HPDE6-E6E7 (cell line): ENCODE data around the gene DHCR7.

Experiments
- DNase-seq: peaks from one replicate; pipeline ENCODE4 v3.0.0; 2011; ENCODE audit warnings: missing footprints; ENCODE audit errors: extremely low spot score

DHCR7 gene

DNA sequence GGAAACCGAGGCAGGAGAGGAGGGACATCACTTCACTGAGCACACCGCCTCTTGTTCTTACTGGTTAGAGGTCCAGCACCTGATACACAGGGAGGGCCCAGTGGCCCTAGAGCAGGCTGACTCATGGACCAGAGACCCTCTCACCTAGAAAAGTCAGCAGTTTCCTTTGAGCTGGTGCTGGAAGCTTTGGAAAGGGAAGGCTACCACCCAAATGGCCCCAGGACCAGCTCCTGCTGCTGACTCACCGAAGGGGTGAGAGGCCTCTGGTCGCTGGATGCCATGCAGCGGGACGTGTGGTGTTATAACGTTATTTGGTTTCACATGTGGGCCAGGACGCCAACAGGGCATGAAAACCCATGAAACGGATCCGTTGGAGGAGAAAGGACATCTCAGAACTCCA, 8.6 kb upstream of the DHCR7 start:
- no peak for DNase-seq

DNA sequence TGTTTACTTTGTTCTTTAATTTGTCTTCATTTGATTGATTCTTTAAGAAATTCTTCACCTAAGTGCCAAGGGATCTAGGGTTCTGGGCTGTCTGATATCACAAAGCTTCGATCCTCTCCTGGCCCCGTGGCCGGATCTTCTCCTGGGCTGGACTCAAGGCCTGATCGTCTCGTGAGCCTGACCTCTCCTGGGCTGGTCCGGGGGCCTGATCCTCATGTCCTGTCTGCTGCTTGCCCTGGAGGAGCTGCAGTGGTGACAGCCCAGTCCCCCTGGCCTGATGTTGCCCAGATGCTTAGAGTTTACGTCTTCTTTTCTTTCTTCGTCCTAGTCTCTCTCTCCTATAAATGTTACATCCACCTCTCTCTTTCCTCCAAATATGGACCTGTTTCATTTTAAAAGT, 8.1 kb upstream of the DHCR7 start:
- DNase-seq: no peak

DNA sequence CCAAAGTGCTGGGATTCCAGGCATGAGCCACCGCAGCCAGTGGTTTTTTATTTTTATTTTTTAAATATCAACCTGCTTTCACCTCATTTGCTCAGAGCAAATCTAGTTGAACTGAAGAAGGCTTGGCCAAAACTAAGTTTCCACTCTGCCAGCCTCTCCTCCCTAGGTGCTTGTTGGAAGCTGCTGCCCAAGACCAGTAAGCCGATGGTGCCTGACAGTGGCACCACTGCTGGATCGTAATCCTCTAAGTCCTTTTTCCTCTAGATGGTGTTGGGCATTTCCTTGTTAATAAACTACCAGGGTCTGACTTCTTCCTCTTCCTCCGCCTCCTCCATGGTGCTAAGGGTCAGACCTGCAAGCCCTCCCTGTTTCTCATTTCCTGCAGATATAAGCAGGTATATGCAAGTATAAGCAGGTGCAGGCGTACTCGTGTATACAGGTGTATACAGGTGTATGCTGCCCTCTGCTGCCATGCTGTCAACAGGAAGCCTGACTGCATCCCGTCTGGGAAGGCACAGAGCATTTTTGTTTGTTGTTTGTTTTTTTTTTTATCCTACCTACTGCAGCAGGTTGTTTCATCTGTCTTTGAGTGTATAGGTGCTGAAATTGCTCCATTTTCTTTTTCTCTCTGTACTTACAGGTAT, 6.4 kb upstream of the DHCR7 start:
- DNase-seq: no peak

DNA sequence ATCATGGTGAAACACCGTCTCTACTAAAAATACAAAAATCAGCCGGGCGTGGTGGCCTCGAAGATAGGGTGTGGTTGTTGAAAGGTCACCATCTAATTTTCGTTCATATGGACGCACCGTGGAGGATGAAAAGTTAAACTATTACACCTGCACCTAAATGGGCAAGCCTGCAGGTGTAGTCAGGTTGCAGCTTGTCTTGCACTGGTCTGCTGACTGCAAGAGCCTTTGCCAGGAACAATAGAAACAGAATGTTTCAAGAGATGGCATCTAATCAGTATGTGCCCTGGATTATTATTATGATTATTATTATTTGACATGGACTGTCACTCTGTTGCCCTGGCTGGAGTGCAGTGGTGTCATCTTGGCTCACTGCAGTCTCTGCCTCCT, 5.7 kb upstream of the DHCR7 start:
- DNase-seq: no peak

DNA sequence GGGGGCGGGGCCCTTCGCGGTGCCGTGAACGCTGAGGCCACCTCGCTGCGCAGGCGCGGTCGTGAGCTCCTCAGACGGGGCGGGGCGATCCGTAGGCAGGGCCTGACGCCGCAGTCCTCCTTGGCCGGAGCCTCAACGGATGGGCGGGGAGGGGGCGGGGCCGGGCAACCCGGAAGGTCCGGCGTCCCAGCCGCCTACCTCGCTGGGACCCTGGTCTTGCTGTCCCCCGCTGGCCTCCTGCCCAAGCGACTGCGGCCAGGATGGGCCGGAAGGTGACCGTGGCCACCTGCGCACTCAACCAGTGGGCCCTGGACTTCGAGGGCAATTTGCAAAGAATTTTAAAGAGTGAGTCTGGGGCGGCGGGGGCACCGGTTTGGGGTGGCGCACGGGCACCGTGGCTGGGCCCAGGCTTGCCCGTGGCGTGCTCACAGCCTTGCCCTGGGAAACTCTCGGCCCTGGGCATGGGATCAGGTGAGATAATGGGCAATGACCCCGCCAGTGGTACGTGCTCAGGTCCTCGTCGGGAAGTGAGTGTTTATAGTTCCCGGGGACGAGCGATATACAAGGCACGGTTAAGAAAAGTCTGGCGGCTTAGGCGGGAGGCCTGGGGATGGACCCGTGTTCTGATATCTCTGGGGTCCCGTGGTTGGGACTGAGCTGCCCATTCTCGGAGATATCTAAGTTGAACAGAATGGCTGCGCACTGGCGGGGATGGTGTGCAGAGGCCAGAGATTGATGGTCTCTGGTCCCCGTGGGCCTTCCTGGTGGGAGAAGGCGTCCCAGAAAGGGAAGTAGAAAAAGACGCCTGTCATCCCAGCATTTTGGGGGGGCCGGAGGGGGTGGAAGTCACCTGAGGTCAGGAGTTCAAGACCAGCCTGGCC, 5.1 kb upstream of the DHCR7 start, which contains the start of gene NADSYN1:
TSS of gene NADSYN1 (plus strand) at position 167 of the 881 bp plus-strand sequence. CDS start at position 261, 94 bp downstream.
- DNase-seq: peak; percentile 91

DNA sequence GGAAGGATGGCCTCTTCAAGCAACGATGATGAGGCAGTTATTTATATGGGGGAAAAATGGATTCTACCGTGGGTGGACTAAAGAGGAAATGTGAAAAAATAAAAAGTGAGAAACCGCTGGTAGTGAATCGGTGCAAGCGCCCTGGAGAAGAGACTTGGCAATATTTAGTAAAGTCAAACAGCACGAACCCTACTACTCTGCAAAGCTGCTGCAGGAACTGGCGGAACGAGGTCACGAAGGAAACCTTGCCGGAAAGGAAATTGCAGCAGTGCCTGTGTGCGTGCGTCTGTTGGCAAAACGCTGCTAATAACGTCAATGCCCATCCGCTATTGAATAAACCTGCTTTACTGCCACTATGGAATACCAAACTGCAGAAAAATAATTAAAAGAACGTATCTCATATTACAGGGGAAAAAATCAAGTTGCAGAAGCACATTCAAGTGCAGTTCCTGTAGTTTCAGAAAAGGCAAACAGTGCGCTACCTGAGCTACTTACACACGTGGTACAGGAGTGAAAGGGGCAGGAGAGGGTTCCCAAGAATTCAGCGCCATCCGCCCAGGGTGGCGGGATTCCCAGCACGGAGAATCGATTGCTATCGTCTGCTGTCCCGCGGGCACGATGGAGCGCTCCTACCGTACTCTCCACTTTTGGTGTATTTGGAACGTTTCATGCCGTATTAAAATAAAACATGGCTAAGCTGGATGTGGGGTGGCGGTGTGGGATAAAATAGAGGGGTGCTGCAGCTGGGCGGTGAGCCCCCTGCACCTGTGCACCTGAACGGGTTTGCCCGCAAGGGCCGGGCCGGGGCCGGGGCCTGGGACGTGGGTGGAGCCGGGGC, 4.2 kb upstream of the DHCR7 start:
- DNase-seq: no peak

DNA sequence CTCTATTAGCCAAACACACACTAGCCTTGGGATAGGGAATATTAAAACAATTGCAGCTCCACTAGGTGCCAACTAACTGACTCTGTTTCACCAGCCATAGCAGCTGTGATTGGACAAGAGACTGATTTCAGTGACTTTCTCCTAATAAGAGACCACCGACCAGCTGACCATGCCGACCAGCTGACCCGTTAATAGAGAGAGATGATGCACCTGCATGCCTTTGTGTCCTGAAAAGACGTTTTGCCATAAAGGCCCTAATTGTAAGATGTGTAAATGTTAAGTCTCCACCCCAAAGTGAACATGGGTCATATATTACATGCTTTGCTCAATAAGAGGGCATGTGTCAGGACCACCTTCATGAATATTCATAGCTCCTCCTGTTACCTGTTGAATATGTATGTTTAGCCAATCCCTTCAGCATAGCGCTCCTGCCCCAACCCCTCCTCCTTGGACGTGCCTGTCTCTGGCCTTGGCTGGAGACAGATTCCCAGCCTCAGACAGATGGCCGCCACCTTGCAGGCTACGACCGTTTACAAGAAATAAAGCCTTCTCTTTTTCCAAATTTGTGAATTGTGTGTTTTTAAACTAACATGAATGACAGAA, 3.5 kb upstream of the DHCR7 start:
- DNase-seq: no peak

DNA sequence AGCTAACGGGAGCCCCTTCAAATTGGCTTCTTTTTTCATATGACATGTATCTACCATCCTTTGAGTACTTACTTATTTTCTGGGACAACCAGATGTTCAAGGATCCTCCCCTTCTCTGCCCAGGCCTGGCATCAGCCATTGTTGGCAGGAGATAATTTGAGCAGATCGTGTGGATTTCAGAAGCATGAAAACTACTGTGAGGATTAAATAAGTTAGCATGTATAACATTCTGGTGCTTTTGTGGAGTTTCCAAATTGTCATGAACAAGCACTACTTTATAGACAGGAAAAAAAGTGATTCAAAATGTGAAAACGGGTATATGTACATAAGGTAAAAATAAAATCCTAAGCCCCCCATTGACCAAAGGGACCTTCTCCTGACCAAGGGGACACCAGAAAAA, 2.7 kb upstream of the DHCR7 start:
- no peak for DNase-seq

DNA sequence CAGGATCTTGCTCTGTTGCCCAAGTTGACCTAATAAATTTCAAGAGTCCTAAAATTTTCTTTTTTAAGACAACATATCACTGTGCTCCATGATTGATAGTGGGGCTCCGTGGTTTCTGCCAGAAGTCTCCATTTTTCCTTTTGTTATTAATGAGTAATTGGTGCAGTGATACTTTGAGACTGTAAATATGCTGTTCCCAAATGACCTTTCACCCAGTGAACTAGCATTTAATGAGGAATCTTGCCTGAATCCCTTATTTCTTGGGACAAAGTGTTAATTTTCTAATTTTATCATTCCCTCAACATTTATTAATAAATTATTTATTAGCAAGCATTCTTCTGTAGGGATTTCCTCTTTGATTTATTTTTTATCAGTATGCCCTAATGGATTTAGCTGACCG, 2.3 kb upstream of the DHCR7 start:
- DNase-seq: no peak

DNA sequence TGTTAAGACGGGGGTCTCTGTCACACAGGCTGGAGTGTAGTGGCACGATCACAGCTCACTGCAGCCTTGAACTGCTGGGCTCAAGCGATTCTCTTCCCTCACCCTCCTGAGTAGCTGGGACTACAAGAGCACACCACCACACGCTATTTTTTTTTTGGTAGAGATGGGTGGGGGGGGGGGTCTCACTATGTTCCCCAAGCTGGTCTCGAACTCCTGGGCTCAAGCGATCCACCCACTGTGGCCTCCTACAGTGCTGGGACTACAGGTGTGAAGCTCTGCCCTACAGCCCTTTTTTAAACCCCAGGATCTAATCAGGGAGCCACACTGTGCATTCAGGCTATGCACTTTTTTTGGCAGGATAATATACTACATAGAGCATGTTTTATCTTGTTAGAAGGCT, 1.4 kb upstream of the DHCR7 start:
- DNase-seq: no peak

DNA sequence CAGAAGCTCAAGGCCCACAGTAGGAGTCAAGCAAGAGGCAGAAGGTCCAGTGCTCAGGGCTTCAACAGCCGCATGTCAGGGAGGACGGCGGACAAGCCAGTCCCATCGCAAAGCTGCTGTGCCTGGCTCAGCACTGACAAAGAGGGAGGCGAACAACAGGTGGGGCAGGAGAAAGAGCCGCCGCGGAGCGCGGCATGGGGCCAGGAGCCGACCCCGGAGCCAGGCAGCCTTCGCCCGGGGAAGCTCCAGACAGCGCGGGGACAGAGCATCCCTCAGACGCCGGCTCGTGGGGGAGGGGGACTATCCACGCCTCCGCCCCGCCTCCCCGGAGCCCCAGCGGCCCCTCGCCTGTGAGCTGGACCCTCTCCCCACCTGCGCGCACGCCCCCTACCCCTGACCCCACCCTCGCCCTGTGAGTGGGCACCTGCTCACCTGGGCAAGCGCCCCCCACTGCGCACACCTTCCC, 369 bp downstream of the DHCR7 start:
- DNase-seq: no peak

DNA sequence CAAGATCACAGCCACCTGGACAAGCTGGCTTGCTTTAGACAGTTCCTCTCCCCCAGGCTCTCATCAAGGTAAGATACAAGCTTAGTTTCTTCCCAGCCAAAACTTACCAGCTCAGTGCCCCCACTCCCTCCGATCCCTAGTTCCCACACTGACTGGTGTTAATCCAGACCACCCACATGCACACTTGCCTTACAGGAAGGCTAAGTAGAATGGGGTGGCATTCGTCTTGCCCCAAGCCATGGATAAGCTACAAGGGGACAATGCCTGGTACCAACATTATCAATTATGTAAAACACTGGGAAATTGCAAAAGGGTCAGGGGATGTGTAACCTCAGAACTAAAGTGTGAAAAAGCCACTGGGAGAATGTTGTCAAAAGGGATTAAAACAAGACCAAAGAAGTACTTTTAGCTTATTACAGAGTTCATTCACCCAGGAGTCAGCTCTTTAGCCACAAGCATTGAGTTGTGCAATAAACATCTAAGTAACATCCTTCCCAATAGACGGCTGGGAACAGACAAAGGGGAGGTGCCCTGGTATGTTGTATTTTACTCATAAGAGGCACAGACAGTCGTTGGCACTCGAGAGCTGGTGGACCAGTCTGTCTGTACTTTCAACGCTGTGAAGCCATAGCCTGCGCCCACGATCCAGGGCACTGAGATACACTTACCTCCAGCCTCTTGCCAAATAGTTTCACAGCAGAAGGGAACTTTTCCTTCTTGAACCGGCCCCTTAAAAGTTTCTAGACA, 1.1 kb downstream of the DHCR7 start:
- peak; percentile 49 for DNase-seq

DNA sequence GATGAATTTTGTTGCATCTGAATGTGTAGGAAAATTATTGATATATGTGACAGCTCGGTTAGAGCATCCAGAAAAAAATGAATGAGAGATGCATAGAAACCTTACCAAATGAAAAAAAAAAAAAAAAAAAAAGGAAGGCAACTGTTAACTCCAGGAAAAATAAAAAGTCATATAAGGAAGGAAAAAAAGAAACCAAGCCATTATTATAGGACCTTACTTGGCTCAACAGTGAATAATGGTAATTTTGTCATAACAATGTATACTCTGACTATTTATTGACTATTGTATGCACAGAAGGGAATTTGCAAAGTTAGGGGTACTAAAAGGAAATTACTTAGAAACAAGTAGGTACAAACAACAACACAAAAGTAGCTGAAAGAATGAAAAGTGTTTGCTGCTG, 2.0 kb downstream of the DHCR7 start:
- no peak for DNase-seq

DNA sequence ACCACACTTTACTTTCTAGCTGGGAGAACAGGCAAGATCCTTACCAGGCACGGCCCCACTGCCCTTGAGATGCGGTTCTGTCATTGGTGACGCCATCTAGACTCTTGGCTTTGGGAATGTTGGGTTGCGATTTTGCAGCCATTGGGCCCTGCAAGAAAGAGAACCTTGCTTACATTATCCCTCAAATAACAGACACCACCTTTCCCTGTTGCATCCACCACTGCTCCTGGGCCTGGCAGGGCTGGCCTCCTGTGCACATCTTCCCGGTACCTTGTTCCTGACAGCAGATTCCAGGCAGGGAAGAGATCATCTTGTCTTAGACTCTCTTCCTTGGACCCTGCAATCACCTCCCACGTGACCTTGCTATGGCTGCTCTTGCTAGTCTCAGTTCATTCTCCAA, 3.4 kb downstream of the DHCR7 start:
- DNase-seq: no peak

DNA sequence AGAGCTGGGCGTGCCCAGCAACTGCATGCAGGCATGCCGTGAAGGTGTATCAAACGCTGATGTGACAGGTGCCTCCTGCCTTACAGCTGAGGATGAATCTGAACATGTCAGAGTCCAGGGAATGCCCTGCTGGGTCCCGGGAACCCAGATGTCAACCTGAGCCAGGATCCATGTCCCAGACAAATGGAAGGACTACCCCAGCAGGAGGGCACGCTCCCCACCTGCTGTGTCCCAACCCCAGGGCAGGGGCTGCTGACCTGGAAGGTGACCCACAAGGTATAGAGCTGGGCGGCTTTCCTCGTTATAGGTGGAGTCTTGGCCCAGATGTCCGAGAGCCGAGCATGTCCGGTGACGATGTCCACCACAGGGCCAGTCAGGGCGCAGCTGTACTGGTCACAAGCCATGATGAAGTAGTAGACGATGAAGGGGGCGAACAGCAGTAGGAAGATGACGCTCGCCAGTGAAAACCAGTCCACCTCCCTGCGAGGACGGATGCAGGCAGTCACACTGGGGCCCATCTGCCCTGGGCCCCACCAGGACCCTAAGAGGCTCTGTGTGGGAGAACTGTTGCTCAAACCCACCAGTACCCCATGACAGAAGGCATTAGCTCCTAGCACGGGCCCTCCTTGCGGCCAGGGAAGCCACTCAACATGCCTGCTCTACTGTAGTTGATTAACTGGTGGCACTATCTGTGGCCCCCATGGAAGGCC, 4.3 kb downstream of the DHCR7 start:
- no peak for DNase-seq

DNA sequence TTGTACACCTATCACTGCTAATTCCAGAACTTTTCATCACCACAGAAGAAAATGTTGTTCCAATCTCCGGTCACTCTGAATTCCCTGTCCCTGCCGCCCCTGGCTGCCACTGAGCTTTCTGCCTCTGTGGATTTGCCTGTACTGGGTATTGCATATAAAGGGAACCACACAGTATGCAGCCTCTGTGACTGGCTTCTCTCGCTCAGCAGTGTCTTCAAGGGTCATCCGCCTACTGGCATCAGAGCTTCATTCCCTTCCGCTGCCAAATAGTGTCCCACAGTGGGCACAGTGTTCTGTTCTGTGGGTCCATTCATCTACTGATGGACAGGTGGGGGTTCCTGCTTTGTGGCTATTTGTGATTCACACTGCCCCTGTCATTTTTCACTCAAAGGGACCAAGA, 5.3 kb downstream of the DHCR7 start:
- DNase-seq: no peak

DNA sequence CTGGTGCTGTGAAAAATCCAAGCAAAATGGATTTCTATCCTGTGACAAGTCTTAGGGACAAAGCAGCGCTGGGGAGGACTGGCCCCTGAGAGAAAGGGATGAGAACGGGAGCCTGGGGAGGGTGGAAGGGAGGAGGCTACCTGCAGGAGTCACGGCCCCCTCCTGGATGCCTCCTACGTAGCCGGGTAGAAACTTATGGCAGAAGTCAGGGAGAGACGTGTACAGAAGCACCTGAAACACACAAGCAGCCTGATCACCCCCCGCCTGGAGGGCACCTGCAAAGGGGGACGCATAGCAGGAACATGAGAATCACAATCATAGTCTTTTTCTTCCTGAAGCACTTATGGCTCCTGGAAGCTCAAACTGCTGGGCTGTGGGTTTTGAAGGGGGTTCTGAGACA, 6.1 kb downstream of the DHCR7 start:
- DNase-seq: no peak

DNA sequence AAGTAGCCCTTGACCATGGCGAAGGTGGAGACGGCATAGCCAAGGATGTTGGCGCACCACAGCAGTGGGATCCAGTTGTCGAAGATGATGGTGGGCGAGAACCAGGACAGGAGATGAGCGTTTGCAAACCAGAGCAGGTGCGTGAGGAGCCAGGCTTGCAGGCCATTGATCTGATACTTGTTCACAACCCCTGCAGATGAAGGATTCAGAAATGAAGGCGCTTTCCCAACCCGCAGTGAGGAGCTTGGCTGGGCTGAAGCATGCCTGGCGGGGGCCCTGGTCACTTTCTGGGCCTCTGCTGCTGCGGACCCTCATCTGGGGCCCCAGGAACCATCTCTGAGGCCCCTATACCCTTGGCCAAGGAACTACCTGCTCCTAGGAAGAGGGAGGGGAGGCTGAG, 6.9 kb downstream of the DHCR7 start:
- no peak for DNase-seq

DNA sequence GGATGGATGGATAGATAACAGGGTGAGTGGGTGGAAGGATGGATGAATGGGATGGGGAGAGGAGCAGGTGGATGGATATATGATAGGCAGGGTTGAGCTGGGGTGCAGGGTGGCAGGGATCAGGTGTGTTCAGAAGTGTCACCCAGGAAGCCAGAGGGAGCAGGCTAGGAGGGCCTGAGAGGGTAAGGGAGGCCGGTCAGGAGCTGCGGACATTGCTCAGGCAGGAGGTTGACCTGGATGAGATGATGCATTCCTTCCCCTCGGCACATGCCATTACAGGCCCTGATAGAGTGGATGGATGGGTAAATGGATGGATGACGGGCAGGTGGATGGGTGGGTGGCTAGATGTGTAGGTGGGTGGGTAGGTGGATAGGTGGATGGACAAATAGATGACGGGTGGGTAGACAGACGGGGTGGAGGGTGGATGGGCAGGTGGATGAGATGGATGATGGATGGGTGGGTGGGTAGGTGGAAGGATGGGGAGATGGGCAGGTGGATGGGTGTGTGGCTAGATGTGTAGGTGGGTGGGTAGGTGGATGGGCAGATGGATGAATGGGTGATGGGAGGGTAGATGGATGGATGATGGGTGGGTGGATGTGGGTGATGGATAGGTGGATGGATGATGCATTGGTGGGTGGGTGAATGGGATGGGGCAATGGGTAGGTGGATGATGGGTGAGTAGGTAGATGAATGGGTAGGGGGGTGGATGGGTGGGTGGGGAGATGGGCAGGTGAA, 8.0 kb downstream of the DHCR7 start:
- DNase-seq: no peak

DNA sequence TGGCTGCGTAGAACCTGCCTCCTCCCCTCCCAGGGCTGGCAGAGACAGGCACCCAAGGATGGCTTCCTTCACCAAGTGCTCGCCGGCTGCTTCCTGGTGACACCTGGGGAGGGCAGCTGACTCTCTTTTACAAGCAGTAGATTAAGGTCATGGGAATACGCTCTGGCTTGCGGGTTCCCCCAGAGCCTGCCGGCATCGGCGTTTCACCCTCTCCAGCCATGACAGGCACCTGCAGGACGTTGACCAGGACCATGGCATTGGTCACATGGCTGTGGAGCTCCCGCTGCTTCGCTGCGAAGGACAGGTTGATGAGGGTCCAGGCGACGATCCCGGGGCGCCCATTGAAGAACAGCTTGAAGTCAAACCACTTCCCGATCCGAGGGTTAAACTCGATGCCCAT, 9.5 kb downstream of the DHCR7 start:
- no peak for DNase-seq
